Liver (tissue), 3 donors: ENCODE data around the gene DBP.

ENCODE experiments used
- CTCF ChIP-seq: fragments of 150-350 bp; IDR thresholded peaks from 2 replicates; pipeline ENCODE4 v1.5.1; 2017; ENCODE audit warnings: improper control_type of control experiment, low read depth, low read length; ENCODE audit not compliant: missing input control
- FOXA1 ChIP-seq: IDR thresholded peaks from 2 replicates; pipeline ENCODE4 v1.6.1; 2016; ENCODE audit warnings: antibody characterized with exemption
- GABPA ChIP-seq, 2 donors: IDR thresholded peaks in 1 of 2; conservative IDR thresholded peaks in 1 of 2; 2 replicates each; pipeline ENCODE4 v1.6.1; 2016; ENCODE audit warnings: antibody characterized with exemption in 2 of 2, mild to moderate bottlenecking in 1 of 2, moderate library complexity in 1 of 2
- MAX ChIP-seq: IDR thresholded peaks from 2 replicates; pipeline ENCODE4 v1.6.1; 2016; ENCODE audit warnings: antibody characterized with exemption
- RAD21 ChIP-seq, 2 donors: IDR thresholded peaks; 2 replicates each; pipeline ENCODE4 v1.6.1; 2016; ENCODE audit warnings: antibody characterized with exemption in 2 of 2, mild to moderate bottlenecking in 2 of 2
- REST ChIP-seq: IDR thresholded peaks from 2 replicates; pipeline ENCODE4 v1.6.1; 2016; ENCODE audit warnings: antibody characterized with exemption, mild to moderate bottlenecking
- RXRA ChIP-seq, 2 donors: IDR thresholded peaks; 2 replicates each; pipeline ENCODE4 v1.6.1; 2017 to 2018; ENCODE audit warnings: antibody characterized with exemption in 2 of 2, mild to moderate bottlenecking in 1 of 2
- TAF1 ChIP-seq: conservative IDR thresholded peaks from 2 replicates; pipeline ENCODE4 v1.6.1; 2016; ENCODE audit warnings: antibody characterized with exemption, mild to moderate bottlenecking
- YY1 ChIP-seq: IDR thresholded peaks from 2 replicates; pipeline ENCODE4 v1.6.1; 2016; ENCODE audit warnings: antibody characterized with exemption, mild to moderate bottlenecking
- donor health status: healthy.
- donor health status: healthy.

- TF ChIP-seq CTCF (no peak), REST (no peak), MAX (no peak), FOXA1 (no peak), TAF1 (no peak), YY1 (no peak), GABPA (IDR thresholded peaks at IDR 0.05 in 1 of 2, conservative IDR thresholded peaks at IDR 0.05 in 1 of 2) (no peak), RXRA (IDR thresholded peaks at IDR 0.05) (no peak), RAD21 (IDR thresholded peaks at IDR 0.05) (no peak)
Observed at GRCh38 chr19:48607359-48607755, 29.8 kb downstream of the DBP start.
